GM10266 (cell line): ENCODE data around the gene THAP7.
"Not testable (repeated sequence)": the region's sequence is repeated elsewhere in the genome, so short reads cannot be mapped to it uniquely, and the experiment has no call there.

Experiments
- DNase-seq: peaks from one replicate; pipeline ENCODE4 v3.0.0; 2012; ENCODE audit errors: extremely low spot score
- CTCF ChIP-seq: IDR thresholded peaks from 2 replicates; pipeline ENCODE4 v1.5.1; 2012; ENCODE audit warnings: mild to moderate bottlenecking, low read depth; ENCODE audit not compliant: control insufficient read depth, insufficient read depth; ENCODE audit errors: missing control alignments

The THAP7 gene

GRCh38 chr22:21001601-21002325, at the start of gene THAP7:
Gene THAP7 (minus strand): TSS chr22:21002118. CDS start chr22:21001911, 207 bp downstream.
- peak; percentile 94 for DNase-seq
- TF ChIP-seq CTCF, result no peak

- no peak for DNase-seq
- TF ChIP-seq CTCF, result no peak
These were observed 49.4 kb upstream of the THAP7 start for GRCh38 chr22:21051145-21051830.

GRCh38 chr22:21048965-21049364, 47.0 kb upstream of the THAP7 start:
- DNase-seq, result not testable (repeated sequence)

- not testable (repeated sequence) for DNase-seq
These were observed 46.5 kb upstream of the THAP7 start for GRCh38 chr22:21048448-21048847.

- TF ChIP-seq CTCF, result no peak
- no peak for DNase-seq
These were observed 45.8 kb upstream of the THAP7 start for GRCh38 chr22:21047730-21048129.

- no peak for TF ChIP-seq CTCF
- no peak for DNase-seq
These were observed 45.2 kb upstream of the THAP7 start for GRCh38 chr22:21047035-21047661.

GRCh38 chr22:21045585-21046294, 43.8 kb upstream of the THAP7 start, which contains the start of gene LRRC74B:
Gene LRRC74B (plus strand): TSS chr22:21045946. CDS start chr22:21045987, 41 bp downstream.
- no peak for TF ChIP-seq CTCF
- peak; percentile 93 for DNase-seq

GRCh38 chr22:21044931-21045584, 43.1 kb upstream of the THAP7 start:
- TF ChIP-seq CTCF, result no peak
- DNase-seq, result no peak
